ENCODE data around the gene SORCS1.

Gene SORCS1

DNA sequence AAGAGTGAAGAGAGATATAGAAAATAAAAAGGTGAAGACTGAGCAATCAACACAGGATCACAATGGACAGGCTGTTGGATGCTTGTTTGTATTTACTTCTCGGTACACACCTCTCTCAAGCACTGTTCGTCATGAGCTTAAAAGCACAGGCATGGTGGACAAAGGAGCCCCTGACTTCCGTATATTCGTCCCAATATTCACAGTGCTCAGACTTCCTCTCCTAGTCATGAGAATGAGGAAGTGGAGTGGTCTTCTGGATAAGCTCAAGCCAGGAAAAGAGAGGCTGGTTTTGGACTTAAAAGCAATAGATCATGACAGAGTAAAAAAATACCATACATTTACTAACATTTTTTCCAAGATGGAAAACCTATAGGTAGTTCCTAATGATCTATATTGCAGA is 172.5 kb downstream of the SORCS1 start:
- DNase-seq (ENCODE audit: low spot score) = no peak

DNA sequence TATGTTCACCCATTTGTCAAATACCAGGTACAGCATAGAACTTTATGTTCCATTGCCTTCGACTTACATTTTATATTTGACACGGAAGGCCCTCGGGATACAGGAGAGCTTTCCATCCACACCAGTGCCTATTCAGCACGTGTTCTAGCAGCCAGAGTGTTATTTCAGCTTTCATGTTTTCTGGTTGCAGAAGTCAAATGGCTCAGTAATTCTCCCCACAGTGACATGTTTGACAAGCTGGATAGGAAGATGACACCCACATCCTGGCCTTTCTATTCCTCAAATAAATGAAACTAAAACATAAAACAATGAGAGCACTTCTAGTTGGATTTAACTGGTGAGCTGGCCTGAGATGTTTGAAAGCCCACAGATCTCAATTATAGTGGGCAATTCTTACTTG is 173.4 kb downstream of the SORCS1 start:
- no peak for DNase-seq (ENCODE audit: low spot score)

DNA sequence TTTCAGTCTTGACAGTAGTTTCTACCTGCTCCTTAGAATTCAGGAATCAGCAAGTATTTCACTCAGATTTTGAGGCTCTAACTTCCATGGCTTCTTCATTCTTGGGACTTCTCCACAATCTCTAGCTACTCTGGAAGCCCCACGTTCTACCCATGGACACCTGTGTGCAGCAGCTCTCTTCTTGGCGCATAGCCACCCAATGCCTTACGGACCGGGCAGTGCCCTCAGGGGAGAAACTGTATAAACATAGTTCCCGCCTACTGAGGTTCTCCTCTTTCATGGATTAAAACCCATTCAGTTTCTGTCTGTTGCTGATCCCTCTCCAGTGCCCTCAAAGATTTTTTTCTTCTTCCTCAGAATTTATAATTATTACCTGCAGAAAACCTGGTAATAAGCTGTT is 177.1 kb downstream of the SORCS1 start:
- DNase-seq (ENCODE audit: low spot score) = no peak

GRCh38 chr10:106982268-106982667 is 182.2 kb downstream of the SORCS1 start:
- no peak for DNase-seq (ENCODE audit: low spot score)

- no peak for DNase-seq (ENCODE audit: low spot score)
Measured at GRCh38 chr10:106981452-106982075, 182.9 kb downstream of the SORCS1 start.

GRCh38 chr10:106980495-106981451 is 183.7 kb downstream of the SORCS1 start:
- DNase-seq (ENCODE audit: low spot score) = no peak

GRCh38 chr10:106978756-106979155 is 185.8 kb downstream of the SORCS1 start:
- DNase-seq (ENCODE audit: low spot score) = no peak

DNA sequence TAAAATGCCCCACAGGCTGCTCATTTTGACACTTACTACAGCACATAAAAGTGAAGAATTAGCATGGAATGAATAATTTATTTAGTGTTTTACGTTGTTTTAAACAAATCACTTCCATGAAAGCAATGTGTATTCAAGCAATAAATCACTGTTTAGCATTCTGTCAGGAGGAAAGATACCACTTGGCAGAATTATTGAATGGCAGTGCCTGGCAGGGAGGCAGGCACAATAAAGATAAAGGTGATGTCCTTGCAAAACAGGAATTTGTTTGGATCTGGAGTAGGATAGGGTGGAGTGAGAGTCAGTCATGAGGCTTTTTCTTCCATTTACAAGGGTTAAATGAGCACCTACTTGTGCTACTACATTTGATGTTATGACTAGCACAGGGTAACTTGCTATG is 190.8 kb downstream of the SORCS1 start:
- DNase-seq (ENCODE audit: low spot score) = no peak

DNA sequence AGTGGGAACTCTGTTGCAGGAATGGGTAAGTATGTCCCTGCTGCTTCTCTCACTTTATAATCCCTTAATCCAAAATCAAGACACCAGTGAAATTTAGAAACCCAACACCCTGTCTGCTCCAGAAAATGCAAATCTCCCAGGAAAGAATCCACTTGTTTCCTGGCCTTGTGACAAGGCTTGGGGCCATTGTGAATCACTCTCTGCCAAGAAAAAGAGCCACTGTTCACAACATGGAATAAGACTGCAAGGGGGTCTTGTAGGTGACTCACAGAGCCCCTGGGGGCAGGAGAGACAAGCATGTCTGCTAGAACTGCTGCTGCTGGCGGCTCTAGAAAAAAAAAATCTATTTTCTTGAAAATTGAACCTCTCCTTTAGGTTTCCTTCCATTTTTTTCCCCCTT is 191.2 kb downstream of the SORCS1 start:
- no peak for DNase-seq (ENCODE audit: low spot score)

DNA sequence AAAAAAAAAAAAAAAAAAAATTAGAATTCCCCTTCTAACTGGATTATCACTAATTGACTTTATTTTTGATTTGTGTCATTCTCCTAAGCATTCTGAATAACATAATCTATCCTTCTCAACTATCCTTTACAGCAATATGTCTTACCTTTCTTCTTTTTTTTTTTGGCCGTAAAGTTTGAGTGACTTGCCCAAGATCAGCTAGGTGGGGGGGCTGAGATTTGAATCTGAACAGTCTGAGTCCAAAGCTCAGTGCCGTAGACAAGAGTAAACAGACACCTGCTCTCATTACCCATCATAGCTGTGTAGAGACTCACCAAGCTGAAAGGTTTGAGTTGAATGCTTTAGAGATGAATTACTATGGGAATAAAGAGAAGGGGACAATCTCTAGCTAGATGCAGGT is 192.1 kb downstream of the SORCS1 start:
- DNase-seq (ENCODE audit: low spot score) = no peak

DNA sequence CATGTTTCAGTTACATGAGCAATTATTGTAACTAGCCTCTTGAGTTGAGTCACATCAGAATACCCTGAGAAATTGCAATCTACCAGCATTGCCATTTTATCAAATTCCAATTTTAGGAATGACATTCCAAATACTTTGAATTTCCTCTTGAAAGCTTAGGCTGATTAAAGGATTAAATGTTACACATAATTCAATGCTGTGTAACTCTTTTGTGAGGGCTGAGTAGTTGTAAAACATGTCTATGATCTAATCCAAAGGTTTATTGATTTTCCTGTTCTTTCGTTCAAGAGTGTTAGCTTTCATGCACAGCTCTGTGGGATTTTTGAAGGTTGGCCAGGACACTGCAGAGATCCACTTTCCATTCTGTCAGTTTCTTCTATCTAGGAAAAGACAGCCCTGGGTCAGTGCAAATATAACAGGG is 193.1 kb downstream of the SORCS1 start:
- DNase-seq (ENCODE audit: low spot score) = no peak

DNA sequence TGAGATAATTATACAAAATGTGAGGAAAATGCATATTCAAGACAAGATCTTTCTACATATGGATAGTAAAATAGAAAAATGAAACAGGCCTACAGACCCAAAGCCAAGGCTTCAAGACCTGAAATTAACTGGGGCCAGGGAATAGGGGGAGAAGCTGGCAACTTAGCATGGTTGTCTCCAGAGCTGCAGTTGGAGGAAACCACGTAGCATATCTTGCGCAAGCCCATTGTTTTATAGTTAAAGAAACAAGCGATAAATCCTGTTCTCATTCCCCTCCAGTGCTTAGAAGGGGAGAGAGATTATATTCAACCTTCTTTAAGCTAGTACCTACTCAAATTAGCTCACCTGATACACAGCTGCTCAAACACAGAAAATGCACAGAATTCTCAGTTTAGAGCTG is 197.1 kb downstream of the SORCS1 start:
- DNase-seq (ENCODE audit: low spot score) = no peak

GRCh38 chr10:106960812-106961211 is 203.7 kb downstream of the SORCS1 start:
- DNase-seq (ENCODE audit: low spot score) = no peak

GRCh38 chr10:106959521-106959920 is 205.0 kb downstream of the SORCS1 start:
- no peak for DNase-seq (ENCODE audit: low spot score)

- DNase-seq (ENCODE audit: low spot score) = no peak
Measured at GRCh38 chr10:106958589-106959361, 205.7 kb downstream of the SORCS1 start.

- no peak for DNase-seq (ENCODE audit: low spot score)
Measured at GRCh38 chr10:106957823-106958588, 206.5 kb downstream of the SORCS1 start.

GRCh38 chr10:106956216-106956915 is 208.1 kb downstream of the SORCS1 start:
- DNase-seq (ENCODE audit: low spot score) = no peak

GRCh38 chr10:106955133-106955532 is 209.4 kb downstream of the SORCS1 start:
- no peak for DNase-seq (ENCODE audit: low spot score)

DNA sequence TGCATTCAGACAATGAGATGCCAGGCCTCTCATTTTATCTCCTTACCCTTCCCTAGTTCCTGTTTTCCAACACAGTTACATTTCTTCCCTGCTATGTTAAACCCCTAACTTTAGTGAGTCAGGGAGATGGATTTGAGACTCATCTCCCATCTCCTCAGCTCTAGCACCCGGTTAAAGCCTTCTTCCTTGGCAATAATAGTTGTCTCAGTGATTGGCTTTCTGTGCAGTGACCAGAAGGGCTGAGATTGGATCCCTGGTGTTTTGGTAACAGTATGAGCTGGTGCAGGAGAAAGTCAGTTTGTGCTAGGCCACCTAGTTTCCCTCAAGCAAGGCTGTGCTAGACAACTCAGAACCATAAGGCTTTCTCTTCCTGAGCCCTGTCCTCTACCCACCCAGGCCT is 212.5 kb downstream of the SORCS1 start:
- DNase-seq (ENCODE audit: low spot score) = no peak

- no peak for DNase-seq (ENCODE audit: low spot score)
Measured at GRCh38 chr10:106949680-106950478, 214.6 kb downstream of the SORCS1 start.

All from ecto neural progenitor cell (in vitro differentiated cells).